ENCODE data around the gene CALU.

- no peak for TF ChIP-seq FOXP2 (optimal IDR thresholded peaks at IDR 0.05; ENCODE audit: control extremely low read depth, extremely low read length, insufficient read depth)
- no peak for TF ChIP-seq EZH2 (IDR thresholded peaks at IDR 0.05)
- TF ChIP-seq POLR2AphosphoS5 (IDR thresholded peaks at IDR 0.05; ENCODE audit: borderline replicate concordance, low read depth, low read length), result no peak
Measured at GRCh38 chr7:128710481-128710880, 28.7 kb upstream of the CALU start.

All from SK-N-MC (cell line).